Panc1 (cell line): ENCODE data around the gene TRPC4AP. TPM values are rescaled to one million over a fixed set of nuclear protein-coding genes. Genes with fewer than 3 reads are reported as not detected.

Experiments
- ATAC-seq: fragments of 200-7000 bp; cut with Tn5 transposase; 2 replicates; pipeline ENCODE4 v1.9.1; 2020; ENCODE audit warnings: mild to moderate bottlenecking, moderate library complexity
- BruUV-seq: library from RNA; stranded (reverse); fragments of 400-500 nt; replicated peaks from 2 replicates; lab custom pipeline; 2021; lab: Mats Ljungman, UMichigan
- CTCF ChIA-PET: fragments of 300-600 bp; sonication (Branson Sonifier 250); formaldehyde crosslinking; loops from one replicate; lab custom pipeline; 2022; ENCODE audit warnings: antibody characterized with exemption; lab: Charles Lee
- POLR2A ChIA-PET: fragments of 300-600 bp; sonication (Branson Sonifier 250); formaldehyde crosslinking; loops from one replicate; lab custom pipeline; 2022; ENCODE audit warnings: antibody characterized with exemption; lab: Charles Lee
- DNase-seq: peaks from one replicate; pipeline ENCODE4 v3.0.0-alpha.2; 2010; ENCODE audit warnings: low read depth, low spot score
- H3K27ac ChIP-seq: 2 replicates; pipeline ENCODE4 v1.5.1; 2011; ENCODE audit warnings: mild to moderate bottlenecking, low read length, inconsistent platforms
- H3K27me3 ChIP-seq: fragments of 200-500 bp; sonication (Bioruptor generic); 2 replicates; pipeline ENCODE4 v1.6.0; 2014; ENCODE audit warnings: low read length, inconsistent platforms; ENCODE audit not compliant: control insufficient read depth, insufficient read depth
- H3K36me3 ChIP-seq: fragments of 200-500 bp; sonication (Bioruptor generic); 2 replicates; pipeline ENCODE4 v1.5.1; 2014; ENCODE audit warnings: inconsistent platforms, mild to moderate bottlenecking, low read length, moderate library complexity; ENCODE audit not compliant: control insufficient read depth, insufficient read depth
- H3K4me1 ChIP-seq: 2 replicates; pipeline ENCODE4 v1.5.1; 2011; ENCODE audit warnings: inconsistent platforms, mild to moderate bottlenecking, low read length, moderate library complexity; ENCODE audit not compliant: control insufficient read depth, insufficient read depth
- H3K4me3 ChIP-seq, 2 experiments: 2 replicates each; pipeline ENCODE4 v1.5.1; 2011 to 2012; ENCODE audit warnings: low read depth in 2 of 2, low read length in 2 of 2, mild to moderate bottlenecking in 2 of 2, inconsistent platforms in 1 of 2, moderate library complexity in 1 of 2
- H3K9me3 ChIP-seq: fragments of 200-500 bp; sonication (Bioruptor generic); 2 replicates; pipeline ENCODE4 v1.5.1; 2014; ENCODE audit warnings: low read depth, mild to moderate bottlenecking, inconsistent platforms, low read length, moderate library complexity; ENCODE audit not compliant: control insufficient read depth, insufficient read depth
- CTCF ChIP-seq: fragments of 450-650 bp; IDR thresholded peaks from 2 replicates; pipeline ENCODE4 v1.5.1; 2017; ENCODE audit warnings: mild to moderate bottlenecking
- POLR2AphosphoS5 ChIP-seq: IDR thresholded peaks from 2 replicates; pipeline ENCODE4 v1.6.1; 2012; ENCODE audit warnings: mild to moderate bottlenecking, low read depth, low read length, moderate library complexity
- REST ChIP-seq, 2 experiments: IDR thresholded peaks; 2 replicates each; pipeline ENCODE4 v1.6.1; 2011 to 2012; ENCODE audit warnings: low read depth in 2 of 2, control low read depth in 1 of 2, low read length in 1 of 2, mild to moderate bottlenecking in 1 of 2, moderate library complexity in 1 of 2; ENCODE audit not compliant: insufficient read depth in 1 of 2
- SIN3A ChIP-seq: IDR thresholded peaks from 2 replicates; pipeline ENCODE4 v1.6.1; 2012; ENCODE audit warnings: low read depth, mild to moderate bottlenecking, low read length, moderate library complexity, borderline replicate concordance; ENCODE audit not compliant: insufficient read depth
- TCF7L2 ChIP-seq: IDR thresholded peaks from 2 replicates; pipeline ENCODE4 v1.6.1; 2011; ENCODE audit warnings: mild to moderate bottlenecking, low read depth, low read length, inconsistent platforms
- in situ Hi-C: cut with HindIII; loops from 2 replicates; pipeline ENCODE4 v1.10.0; 2016; ENCODE audit warnings: low sequenced_read_pairs, low pct_unique_long_range_greater_than_20kb
- intact Hi-C: fragments of 100-400 bp; cut with micrococcal nuclease; formaldehyde crosslinking; loops from one replicate; pipeline ENCODE4 v1.10.0; 2022; ENCODE audit not compliant: unreplicated experiment
- total RNA-seq: library from RNA; stranded (reverse); gene quantifications from one replicate; pipeline ENCODE4 v1.2.1, GENCODE V29; 2021; ENCODE audit not compliant: unreplicated experiment

The TRPC4AP gene
- total RNA-seq, 1 experiment from 2014 or later, result 48.4 TPM

- intact Hi-C loops, result no loop called here
- H3K4me3 ChIP-seq, result no peak overlapping the region
- BruUV-seq, result no TSS peak
Measured at GRCh38 chr20:34992751-34993417, 99.7 kb downstream of the TRPC4AP start.

GRCh38 chr20:34990661-34991214 is 101.9 kb downstream of the TRPC4AP start:
- no peak for ATAC-seq
- H3K27me3 ChIP-seq, result no peaks in the 10 kb centered on the region
- H3K27ac ChIP-seq, result no peak overlapping the region
- no peaks in the 10 kb centered on the region for H3K9me3 ChIP-seq
- ChIA-PET CTCF (no interaction called here), POLR2A (no interaction called here)
- DNase-seq, result no peak
- intact Hi-C loops, result no loop called here
- no peak for TF ChIP-seq TCF7L2
- TF ChIP-seq SIN3A, result no peak
- TF ChIP-seq CTCF, result no peak
- TF ChIP-seq POLR2AphosphoS5, result no peak
- TF ChIP-seq REST (IDR thresholded peaks at IDR 0.05; ENCODE audit: insufficient read depth in 1 of 2, low read depth in 2 of 2, low read length in 1 of 2), result no peak
- in situ Hi-C loops, result no loop called here
- no peaks in the 10 kb centered on the region for H3K4me1 ChIP-seq
- H3K4me3 ChIP-seq, result no peak overlapping the region
- no TSS peak for BruUV-seq
- no peaks in the 10 kb centered on the region for H3K36me3 ChIP-seq

More at GRCh38 chr20:34992751-34993417, 99.7 kb downstream of the TRPC4AP start:
- Histone ChIP-seq H3K27ac (no peak overlapping the region), H3K9me3 (no peaks in the 10 kb centered on the region), H3K27me3 (no peaks in the 10 kb centered on the region), H3K36me3 (no peaks in the 10 kb centered on the region), H3K4me1 (no peaks in the 10 kb centered on the region)
- in situ Hi-C loops, result no loop called here
- ChIA-PET CTCF (interaction anchor here (0.6 kb wide), 1 partner anchor 190 kb away, joined by 3 read pairs; no protein-coding TSS in a partner anchor), POLR2A (no interaction called here)
- TF ChIP-seq SIN3A (no peak), TCF7L2 (no peak)
- ATAC-seq (no peak), DNase-seq (no peak)

- ChIA-PET POLR2A (no interaction called here), CTCF (no interaction called here)
- intact Hi-C loops, result no loop called here
Measured at GRCh38 chr20:34990231-34990630, 102.4 kb downstream of the TRPC4AP start.

More at GRCh38 chr20:34990231-34990630, 102.4 kb downstream of the TRPC4AP start:
- DNase-seq, result no peak
- no peaks in the 10 kb centered on the region for H3K9me3 ChIP-seq
- H3K4me3 ChIP-seq, result no peak overlapping the region
- no peak overlapping the region for H3K27ac ChIP-seq
- in situ Hi-C loops, result no loop called here
- no peaks in the 10 kb centered on the region for H3K4me1 ChIP-seq
- TF ChIP-seq CTCF (no peak), TCF7L2 (no peak), POLR2AphosphoS5 (no peak), REST (IDR thresholded peaks at IDR 0.05; ENCODE audit: insufficient read depth in 1 of 2, low read depth in 2 of 2, low read length in 1 of 2) (no peak), SIN3A (no peak)
- ATAC-seq, result no peak
- BruUV-seq, result no TSS peak
- H3K27me3 ChIP-seq, result no peaks in the 10 kb centered on the region
- no peaks in the 10 kb centered on the region for H3K36me3 ChIP-seq
